Endothelial cell of umbilical vein (primary cell): ENCODE measurements around the gene MAST4.

ENCODE experiments used
- CTCF ChIP-seq, 2 donors: IDR thresholded peaks; 1 replicate in 1 of 2; 2 replicates in 1 of 2; pipeline ENCODE4 v1.5.1; 2011; ENCODE audit warnings: low read length in 2 of 2, mild to moderate bottlenecking in 2 of 2, moderate library complexity in 2 of 2, control low read depth in 1 of 2, inconsistent platforms in 1 of 2, low read depth in 1 of 2; ENCODE audit not compliant: insufficient read depth in 1 of 2; ENCODE audit errors: extremely low read depth in 1 of 2
- EZH2 ChIP-seq: IDR thresholded peaks from 2 replicates; pipeline ENCODE4 v1.6.1; 2012; ENCODE audit warnings: borderline replicate concordance, low read depth, mild to moderate bottlenecking, moderate library complexity, low read length, inconsistent platforms; ENCODE audit not compliant: severe bottlenecking
- FOS ChIP-seq: IDR thresholded peaks from 2 replicates; pipeline ENCODE4 v1.6.1; 2011; ENCODE audit warnings: mild to moderate bottlenecking, low read length, moderate library complexity, borderline replicate concordance; ENCODE audit not compliant: insufficient read depth
- JUN ChIP-seq: IDR thresholded peaks from 2 replicates; pipeline ENCODE4 v1.6.1; 2011; ENCODE audit warnings: borderline replicate concordance, low read depth; ENCODE audit not compliant: insufficient read length, insufficient read depth
- MAX ChIP-seq: IDR thresholded peaks from 2 replicates; pipeline ENCODE4 v1.6.1; 2011; ENCODE audit not compliant: insufficient read depth, insufficient read length
- MYC ChIP-seq: IDR thresholded peaks from one replicate; pipeline ENCODE4 v1.6.1; 2011; ENCODE audit warnings: mild to moderate bottlenecking, low read depth, low read length
- POLR2A ChIP-seq: IDR thresholded peaks from 2 replicates; pipeline ENCODE4 v1.6.1; 2012; ENCODE audit warnings: low read depth, mild to moderate bottlenecking, control low read depth, low read length
- POLR2AphosphoS5 ChIP-seq: IDR thresholded peaks from 2 replicates; pipeline ENCODE4 v1.6.1; 2012; ENCODE audit warnings: low read depth, mild to moderate bottlenecking, control low read depth, low read length, moderate library complexity; ENCODE audit not compliant: insufficient read depth

GRCh38 chr5:67031692-67032091 lies 435.5 kb downstream of the MAST4 start:
- TF ChIP-seq CTCF (IDR thresholded peaks at IDR 0.05; ENCODE audit: extremely low read depth in 1 of 2, insufficient read depth in 1 of 2, low read depth in 1 of 2, low read length in 2 of 2): no peak
- no peak for TF ChIP-seq POLR2A
- no peak for TF ChIP-seq EZH2
- no peak for TF ChIP-seq POLR2AphosphoS5
- TF ChIP-seq JUN: peak; percentile 10
- no peak for TF ChIP-seq MAX
- no peak for TF ChIP-seq MYC
- no peak for TF ChIP-seq FOS
